ENCODE measurements around the gene MAP1LC3B2. TPM values are rescaled to one million over a fixed set of nuclear protein-coding genes. Genes with fewer than 3 reads are reported as not detected.

The MAP1LC3B2 gene
- polyA plus RNA-seq, 1 donor, result 2.3 TPM

DNA sequence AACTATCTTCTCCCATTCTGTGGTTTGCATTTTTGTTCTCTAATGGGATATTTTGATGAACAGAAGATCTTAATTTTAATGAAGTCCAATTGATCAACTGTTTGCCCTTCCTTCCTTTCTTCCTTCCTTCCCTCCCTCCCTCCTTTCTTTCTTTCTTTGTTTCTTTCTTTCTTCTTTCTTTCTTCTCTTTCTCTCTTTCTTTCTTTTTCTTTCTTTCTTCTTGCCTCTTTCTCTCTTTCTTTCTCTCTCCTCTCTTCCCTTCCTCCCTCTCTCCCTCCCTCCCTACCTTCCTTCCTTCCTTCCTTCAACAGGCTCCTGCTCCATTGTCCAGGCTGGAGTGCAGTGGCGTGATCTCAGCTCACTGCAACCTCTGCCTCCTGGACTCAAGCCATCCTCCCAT, 18.9 kb downstream of the MAP1LC3B2 start:
- Histone ChIP-seq H3K9me3 (ENCODE audit: control insufficient read depth, low read depth, low read length) (no peaks in the 10 kb centered on the region), H3K4me1 (ENCODE audit: control insufficient read depth, insufficient read depth, low read length) (no peaks in the 10 kb centered on the region), H3K4me3 (ENCODE audit: low read length) (no peak overlapping the region), H3K36me3 (ENCODE audit: control insufficient read depth, insufficient read depth, low read length) (no peaks in the 10 kb centered on the region), H3K27ac (ENCODE audit: low read length) (no peak overlapping the region), H3K27me3 (ENCODE audit: control insufficient read depth, insufficient read depth, low read length) (no peaks in the 10 kb centered on the region)
- WGBS (ENCODE audit: insufficient coverage, low lambda C conversion rate), result no CpG with 5 or more reads among the region's 1 CpG
- DNase-seq, result no peak

GRCh38 chr12:116582610-116583009, 23.4 kb downstream of the MAP1LC3B2 start:
- Histone ChIP-seq H3K4me1 (ENCODE audit: control insufficient read depth, insufficient read depth, low read length) (peaks cover 6% of the 10 kb centered on the region), H3K9me3 (ENCODE audit: control insufficient read depth, low read depth, low read length) (peaks cover 3% of the 10 kb centered on the region), H3K4me3 (ENCODE audit: low read length) (no peak overlapping the region), H3K36me3 (ENCODE audit: control insufficient read depth, insufficient read depth, low read length) (no peaks in the 10 kb centered on the region), H3K27ac (ENCODE audit: low read length) (no peak overlapping the region), H3K27me3 (ENCODE audit: control insufficient read depth, insufficient read depth, low read length) (no peaks in the 10 kb centered on the region)
- 100% methylated on average over 1 of the region's 11 CpGs for WGBS (ENCODE audit: insufficient coverage, low lambda C conversion rate)
- DNase-seq, result no peak

GRCh38 chr12:116583129-116583694, 24.0 kb downstream of the MAP1LC3B2 start:
- peaks cover 6% of the 10 kb centered on the region for H3K4me1 ChIP-seq (ENCODE audit: control insufficient read depth, insufficient read depth, low read length)
- H3K27ac ChIP-seq (ENCODE audit: low read length), result no peak overlapping the region
- H3K36me3 ChIP-seq (ENCODE audit: control insufficient read depth, insufficient read depth, low read length), result no peaks in the 10 kb centered on the region
- peaks cover 3% of the 10 kb centered on the region for H3K9me3 ChIP-seq (ENCODE audit: control insufficient read depth, low read depth, low read length)
- H3K27me3 ChIP-seq (ENCODE audit: control insufficient read depth, insufficient read depth, low read length), result no peaks in the 10 kb centered on the region
- DNase-seq, result no peak
- no CpG with 5 or more reads among the region's 6 CpGs for WGBS (ENCODE audit: insufficient coverage, low lambda C conversion rate)
- H3K4me3 ChIP-seq (ENCODE audit: low read length), result no peak overlapping the region

DNA sequence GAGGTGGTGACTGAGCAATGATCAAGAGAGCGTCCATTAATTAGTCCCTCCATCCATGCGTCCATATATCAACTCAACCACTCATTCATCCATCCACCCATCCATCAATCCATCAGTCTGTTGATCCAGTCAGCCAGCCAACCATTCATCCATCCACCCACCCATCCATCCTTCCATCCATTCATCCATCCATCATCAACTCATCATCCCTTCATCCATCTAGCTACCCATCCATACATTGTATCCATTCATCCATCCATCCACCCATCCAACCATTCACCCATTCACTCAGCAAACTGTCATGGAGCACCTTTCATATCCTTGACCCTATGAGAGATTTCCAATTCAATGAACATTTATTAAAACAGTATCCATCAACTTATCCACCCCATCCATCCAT, 28.1 kb downstream of the MAP1LC3B2 start:
- WGBS (ENCODE audit: insufficient coverage, low lambda C conversion rate), result 60% methylated on average over 1 of the region's 2 CpGs
- Histone ChIP-seq H3K4me3 (ENCODE audit: low read length) (no peak overlapping the region), H3K36me3 (ENCODE audit: control insufficient read depth, insufficient read depth, low read length) (no peaks in the 10 kb centered on the region), H3K9me3 (ENCODE audit: control insufficient read depth, low read depth, low read length) (peaks cover 3% of the 10 kb centered on the region), H3K27ac (ENCODE audit: low read length) (no peak overlapping the region), H3K27me3 (ENCODE audit: control insufficient read depth, insufficient read depth, low read length) (no peaks in the 10 kb centered on the region), H3K4me1 (ENCODE audit: control insufficient read depth, insufficient read depth, low read length) (peaks cover 12% of the 10 kb centered on the region)
- DNase-seq, result no peak

DNA sequence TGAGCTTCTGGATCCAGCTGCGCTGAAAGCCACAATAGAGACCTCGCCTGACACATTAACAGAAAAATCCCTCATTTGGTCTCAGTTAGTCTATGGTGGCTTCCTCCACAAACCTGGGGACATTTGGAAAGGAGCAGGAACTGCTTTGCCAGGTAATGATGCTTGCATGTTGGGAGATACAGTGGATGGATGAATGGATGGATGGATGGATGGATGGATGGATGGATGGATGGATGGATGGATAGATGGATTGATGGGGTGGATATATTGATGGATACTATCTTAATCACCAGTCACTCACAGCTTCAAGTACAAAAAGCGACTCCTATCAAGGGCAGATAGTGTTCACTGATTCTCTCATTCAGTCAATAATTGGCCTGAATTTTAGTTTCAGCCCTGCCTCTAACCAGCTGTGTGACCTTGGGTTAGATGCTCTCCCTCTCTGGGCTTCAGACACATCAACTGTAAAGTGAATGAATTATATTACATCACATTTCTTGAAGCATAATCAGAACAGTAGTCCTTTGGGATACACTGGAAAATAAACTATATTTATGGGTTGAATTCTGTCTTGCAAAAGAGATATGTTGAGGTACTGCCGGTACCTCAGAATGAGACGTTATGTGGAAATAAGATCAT, 29.3 kb downstream of the MAP1LC3B2 start:
- Histone ChIP-seq H3K36me3 (ENCODE audit: control insufficient read depth, insufficient read depth, low read length) (no peaks in the 10 kb centered on the region), H3K4me1 (ENCODE audit: control insufficient read depth, insufficient read depth, low read length) (peaks cover 18% of the 10 kb centered on the region), H3K27ac (ENCODE audit: low read length) (no peak overlapping the region), H3K9me3 (ENCODE audit: control insufficient read depth, low read depth, low read length) (peaks cover 3% of the 10 kb centered on the region), H3K27me3 (ENCODE audit: control insufficient read depth, insufficient read depth, low read length) (no peaks in the 10 kb centered on the region), H3K4me3 (ENCODE audit: low read length) (no peak overlapping the region)
- DNase-seq, result no peak
- 100% methylated on average over 2 of the region's 5 CpGs for WGBS (ENCODE audit: insufficient coverage, low lambda C conversion rate)

DNA sequence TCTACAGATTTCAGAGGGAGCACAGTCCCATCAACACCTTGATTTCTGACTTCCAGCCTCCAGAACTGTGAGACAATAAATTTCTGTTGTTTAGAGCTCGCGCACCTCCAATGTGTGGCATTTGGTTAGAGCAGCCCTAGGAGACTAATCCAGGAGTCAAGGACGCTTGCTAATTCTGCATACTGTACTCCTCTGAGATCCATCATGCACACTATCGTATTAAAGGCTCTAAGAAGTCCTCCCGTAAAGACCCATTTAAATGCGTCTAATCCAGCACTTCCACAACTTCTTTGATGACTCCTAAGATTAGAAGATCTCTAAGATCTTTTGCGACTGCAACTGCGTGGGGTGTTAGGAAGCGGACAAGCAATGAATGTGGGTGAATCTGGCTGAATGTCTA, 30.4 kb downstream of the MAP1LC3B2 start:
- DNase-seq, result no peak
- no peak overlapping the region for H3K4me3 ChIP-seq (ENCODE audit: low read length)
- peaks cover 3% of the 10 kb centered on the region for H3K9me3 ChIP-seq (ENCODE audit: control insufficient read depth, low read depth, low read length)
- no peaks in the 10 kb centered on the region for H3K36me3 ChIP-seq (ENCODE audit: control insufficient read depth, insufficient read depth, low read length)
- no peaks in the 10 kb centered on the region for H3K27me3 ChIP-seq (ENCODE audit: control insufficient read depth, insufficient read depth, low read length)
- WGBS (ENCODE audit: insufficient coverage, low lambda C conversion rate), result 0% methylated on average over 1 of the region's 9 CpGs
- peaks cover 18% of the 10 kb centered on the region for H3K4me1 ChIP-seq (ENCODE audit: control insufficient read depth, insufficient read depth, low read length)
- no peak overlapping the region for H3K27ac ChIP-seq (ENCODE audit: low read length)

GRCh38 chr12:116590561-116590960, 31.4 kb downstream of the MAP1LC3B2 start:
- no CpG with 5 or more reads among the region's 1 CpG for WGBS (ENCODE audit: insufficient coverage, low lambda C conversion rate)
- H3K36me3 ChIP-seq (ENCODE audit: control insufficient read depth, insufficient read depth, low read length), result no peaks in the 10 kb centered on the region

GRCh38 chr12:116591855-116592637, 32.9 kb downstream of the MAP1LC3B2 start:
- Histone ChIP-seq H3K27me3 (ENCODE audit: control insufficient read depth, insufficient read depth, low read length) (no peaks in the 10 kb centered on the region), H3K27ac (ENCODE audit: low read length) (peak overlapping the region; percentile 16), H3K9me3 (ENCODE audit: control insufficient read depth, low read depth, low read length) (peaks cover 3% of the 10 kb centered on the region), H3K36me3 (ENCODE audit: control insufficient read depth, insufficient read depth, low read length) (no peaks in the 10 kb centered on the region), H3K4me3 (ENCODE audit: low read length) (no peak overlapping the region), H3K4me1 (ENCODE audit: control insufficient read depth, insufficient read depth, low read length) (peaks cover 11% of the 10 kb centered on the region)
- WGBS (ENCODE audit: insufficient coverage, low lambda C conversion rate), result no CpG with 5 or more reads among the region's 11 CpGs
- DNase-seq, result peak in 1 of 2 donors; percentile 53

More at GRCh38 chr12:116590561-116590960, 31.4 kb downstream of the MAP1LC3B2 start:
- peaks cover 3% of the 10 kb centered on the region for H3K9me3 ChIP-seq (ENCODE audit: control insufficient read depth, low read depth, low read length)
- no peaks in the 10 kb centered on the region for H3K27me3 ChIP-seq (ENCODE audit: control insufficient read depth, insufficient read depth, low read length)
- no peak for DNase-seq
- H3K27ac ChIP-seq (ENCODE audit: low read length), result no peak overlapping the region
- H3K4me1 ChIP-seq (ENCODE audit: control insufficient read depth, insufficient read depth, low read length), result peaks cover 18% of the 10 kb centered on the region
- no peak overlapping the region for H3K4me3 ChIP-seq (ENCODE audit: low read length)

- no peaks in the 10 kb centered on the region for H3K36me3 ChIP-seq (ENCODE audit: control insufficient read depth, insufficient read depth, low read length)
- H3K27ac ChIP-seq (ENCODE audit: low read length), result peak overlapping the region; percentile 16
- peaks cover 11% of the 10 kb centered on the region for H3K4me1 ChIP-seq (ENCODE audit: control insufficient read depth, insufficient read depth, low read length)
- no peak for DNase-seq
- WGBS (ENCODE audit: insufficient coverage, low lambda C conversion rate), result no CpG with 5 or more reads among the region's 8 CpGs
- no peaks in the 10 kb centered on the region for H3K27me3 ChIP-seq (ENCODE audit: control insufficient read depth, insufficient read depth, low read length)
- H3K9me3 ChIP-seq (ENCODE audit: control insufficient read depth, low read depth, low read length), result no peaks in the 10 kb centered on the region
- H3K4me3 ChIP-seq (ENCODE audit: low read length), result no peak overlapping the region
Observed at GRCh38 chr12:116592731-116593130, 33.5 kb downstream of the MAP1LC3B2 start.

- H3K27me3 ChIP-seq (ENCODE audit: control insufficient read depth, insufficient read depth, low read length), result no peaks in the 10 kb centered on the region
- H3K36me3 ChIP-seq (ENCODE audit: control insufficient read depth, insufficient read depth, low read length), result no peaks in the 10 kb centered on the region
- WGBS (ENCODE audit: insufficient coverage, low lambda C conversion rate), result 94% methylated on average over 3 of the region's 12 CpGs
- no peak overlapping the region for H3K27ac ChIP-seq (ENCODE audit: low read length)
- H3K9me3 ChIP-seq (ENCODE audit: control insufficient read depth, low read depth, low read length), result no peaks in the 10 kb centered on the region
- H3K4me1 ChIP-seq (ENCODE audit: control insufficient read depth, insufficient read depth, low read length), result peaks cover 26% of the 10 kb centered on the region
- no peak overlapping the region for H3K4me3 ChIP-seq (ENCODE audit: low read length)
- no peak for DNase-seq
Observed at GRCh38 chr12:116594325-116595038, 35.3 kb downstream of the MAP1LC3B2 start.
